ENCODE data around the gene MND1. TPM values are rescaled to one million over a fixed set of nuclear protein-coding genes. Genes with fewer than 3 reads are reported as not detected.
A peak's percentile ranks its signal among the peaks of the same experiment; 100 is the strongest.

MND1 gene
- total and polyA plus RNA-seq, 2 donors from 2014 or later: 0.98 to 1.5 TPM

GRCh38 chr4:153451911-153452657 lies 107.6 kb downstream of the MND1 start:
- H3K27me3 ChIP-seq (ENCODE audit: control insufficient read depth, insufficient read depth, low read length): no peaks in the 10 kb centered on the region
- no peaks in the 10 kb centered on the region for H3K36me3 ChIP-seq (ENCODE audit: control insufficient read depth in 2 of 3, insufficient read depth in 3 of 3, low read length in 3 of 3)
- FAIRE-seq: no peak
- H3K4me1 ChIP-seq (ENCODE audit: control insufficient read depth in 2 of 3, insufficient read depth in 2 of 3, low read depth in 1 of 3, low read length in 3 of 3): peaks cover 0 to 5% (median 0%) of the 10 kb centered on the region in 3 donors
- DNase-seq: peak in 2 of 5 donors; percentile 17 to 18
- H3K27ac ChIP-seq (ENCODE audit: low read depth in 2 of 2, low read length in 2 of 2): no peak overlapping the region
- no peak overlapping the region for H3K4me3 ChIP-seq (ENCODE audit: low read length in 3 of 3)
- no peak overlapping the region for H3K9ac ChIP-seq (ENCODE audit: low read length in 3 of 3)
- TF ChIP-seq CTCF (IDR thresholded peaks at IDR 0.05; ENCODE audit: borderline replicate concordance, extremely low read depth, insufficient read depth): no peak
- no peaks in the 10 kb centered on the region for H3K9me3 ChIP-seq (ENCODE audit: control insufficient read depth in 2 of 3, insufficient read depth in 1 of 3, low read length in 3 of 3)
- intact Hi-C loops (cut with DNase I): no loop called here

- Histone ChIP-seq H3K9me3 (ENCODE audit: control insufficient read depth in 2 of 3, insufficient read depth in 1 of 3, low read length in 3 of 3) (no peaks in the 10 kb centered on the region), H3K27me3 (ENCODE audit: control insufficient read depth, insufficient read depth, low read length) (no peaks in the 10 kb centered on the region), H3K9ac (ENCODE audit: low read length in 3 of 3) (no peak overlapping the region), H3K4me3 (ENCODE audit: low read length in 3 of 3) (no peak overlapping the region), H3K27ac (ENCODE audit: low read depth in 2 of 2, low read length in 2 of 2) (no peak overlapping the region), H3K36me3 (ENCODE audit: control insufficient read depth in 2 of 3, insufficient read depth in 3 of 3, low read length in 3 of 3) (no peaks in the 10 kb centered on the region), H3K4me1 (ENCODE audit: control insufficient read depth in 2 of 3, insufficient read depth in 2 of 3, low read depth in 1 of 3, low read length in 3 of 3) (peaks cover 0 to 5% (median 0%) of the 10 kb centered on the region in 3 donors)
- DNase-seq: no peak
- no peak for FAIRE-seq
- TF ChIP-seq CTCF (IDR thresholded peaks at IDR 0.05; ENCODE audit: borderline replicate concordance, extremely low read depth, insufficient read depth): no peak
- intact Hi-C loops (cut with DNase I): no loop called here
These were observed 108.3 kb downstream of the MND1 start for GRCh38 chr4:153452658-153453378.

GRCh38 chr4:153453402-153453801 lies 108.9 kb downstream of the MND1 start:
- no peak for TF ChIP-seq CTCF (IDR thresholded peaks at IDR 0.05; ENCODE audit: borderline replicate concordance, extremely low read depth, insufficient read depth)
- no peak for FAIRE-seq
- intact Hi-C loops (cut with DNase I): no loop called here

More at GRCh38 chr4:153453402-153453801, 108.9 kb downstream of the MND1 start:
- Histone ChIP-seq H3K9me3 (ENCODE audit: control insufficient read depth in 2 of 3, insufficient read depth in 1 of 3, low read length in 3 of 3) (no peaks in the 10 kb centered on the region), H3K36me3 (ENCODE audit: control insufficient read depth in 2 of 3, insufficient read depth in 3 of 3, low read length in 3 of 3) (no peaks in the 10 kb centered on the region), H3K9ac (ENCODE audit: low read length in 3 of 3) (no peak overlapping the region), H3K4me1 (ENCODE audit: control insufficient read depth in 2 of 3, insufficient read depth in 2 of 3, low read depth in 1 of 3, low read length in 3 of 3) (peaks cover 0 to 3% (median 0%) of the 10 kb centered on the region in 3 donors), H3K4me3 (ENCODE audit: low read length in 3 of 3) (no peak overlapping the region), H3K27ac (ENCODE audit: low read depth in 2 of 2, low read length in 2 of 2) (no peak overlapping the region), H3K27me3 (ENCODE audit: control insufficient read depth, insufficient read depth, low read length) (no peaks in the 10 kb centered on the region)
- DNase-seq: no peak
